HG02938 (cell line): Measurements from ENCODE around the gene FOXK1.

Experiments used
- ATAC-seq: cut with Tn5 transposase; IDR thresholded peaks from one replicate; pipeline ENCODE4 v1.9.1; 2021; ENCODE audit warnings: mild to moderate bottlenecking, moderate library complexity; ENCODE audit not compliant: unreplicated experiment

The FOXK1 gene

GRCh38 chr7:4815609-4816418 is 133.7 kb downstream of the FOXK1 start:
- no peak for ATAC-seq

- no peak for ATAC-seq
These were observed 134.5 kb downstream of the FOXK1 start for GRCh38 chr7:4816419-4817080.

GRCh38 chr7:4817178-4817901 is 135.2 kb downstream of the FOXK1 start:
- ATAC-seq, result no peak

GRCh38 chr7:4818000-4818794 is 136.1 kb downstream of the FOXK1 start:
- ATAC-seq, result no peak

- no peak for ATAC-seq
These were observed 137.7 kb downstream of the FOXK1 start for GRCh38 chr7:4819560-4820404.

- ATAC-seq, result no peak
These were observed 138.4 kb downstream of the FOXK1 start for GRCh38 chr7:4820405-4820966.
